ENCODE data around the gene CORO1C. TPM values are rescaled to one million over a fixed set of nuclear protein-coding genes. Genes with fewer than 3 reads are reported as not detected.

The CORO1C gene
- total and polyA plus RNA-seq, 2 experiments from 2014 or later, result 170 to 403 TPM

GRCh38 chr12:108757856-108758255 lies 26.5 kb upstream of the CORO1C start:
- WGBS, 2 experiments (ENCODE audit: low coverage in 1 of 2, low lambda C conversion rate in 2 of 2, missing lambda C conversion rate in 2 of 2), result 93 to 98% methylated on average over 2 of the region's 2 CpGs

GRCh38 chr12:108756421-108756820 lies 25.1 kb upstream of the CORO1C start:
- WGBS, 2 experiments (ENCODE audit: low coverage in 1 of 2, low lambda C conversion rate in 2 of 2, missing lambda C conversion rate in 2 of 2), result 83 to 89% methylated on average over 6 of the region's 6 CpGs
- in situ Hi-C loops (cut with MboI), result no loop called here
- H3K36me3 ChIP-seq (ENCODE audit: low read depth), result no peaks in the 10 kb centered on the region
- peaks cover 6% of the 10 kb centered on the region for H3K4me1 ChIP-seq (ENCODE audit: insufficient read depth)
- H3K4me3 ChIP-seq, result no peak overlapping the region
- no peaks in the 10 kb centered on the region for H3K9me3 ChIP-seq (ENCODE audit: low read depth)
- no peaks in the 10 kb centered on the region for H3K27me3 ChIP-seq (replicated peaks; ENCODE audit: insufficient read depth)
- H3K27ac ChIP-seq, result no peak overlapping the region
- no peak overlapping the region for H2AFZ ChIP-seq
- TF ChIP-seq EZH2phosphoT487 (IDR thresholded peaks at IDR 0.05; ENCODE audit: insufficient read depth, low read depth), result no peak
- H4K20me1 ChIP-seq (ENCODE audit: insufficient read depth), result no peaks in the 10 kb centered on the region
- peaks cover 11% of the 10 kb centered on the region; the same call in 1 of the 2 replicates for H3F3A ChIP-seq (ENCODE audit: insufficient read depth)
- H3K9me2 ChIP-seq (ENCODE audit: insufficient read depth), result no peaks in the 10 kb centered on the region
- no peak overlapping the region for H3K9ac ChIP-seq
- H3K79me2 ChIP-seq (ENCODE audit: insufficient read depth), result no peaks in the 10 kb centered on the region
- H3K4me2 ChIP-seq (ENCODE audit: unreplicated experiment), result no peak overlapping the region
- no peak for DNase-seq

More at GRCh38 chr12:108757856-108758255, 26.5 kb upstream of the CORO1C start:
- no peak for DNase-seq
- Histone ChIP-seq H3K27me3 (replicated peaks; ENCODE audit: insufficient read depth) (no peaks in the 10 kb centered on the region), H3K9me2 (ENCODE audit: insufficient read depth) (no peaks in the 10 kb centered on the region), H3F3A (ENCODE audit: insufficient read depth) (no peaks in the 10 kb centered on the region), H3K4me3 (no peak overlapping the region), H3K4me2 (ENCODE audit: unreplicated experiment) (no peak overlapping the region), H3K4me1 (ENCODE audit: insufficient read depth) (no peaks in the 10 kb centered on the region), H3K9me3 (ENCODE audit: low read depth) (no peaks in the 10 kb centered on the region), H2AFZ (no peak overlapping the region), H4K20me1 (ENCODE audit: insufficient read depth) (no peaks in the 10 kb centered on the region), H3K9ac (no peak overlapping the region), H3K79me2 (ENCODE audit: insufficient read depth) (no peaks in the 10 kb centered on the region), H3K27ac (no peak overlapping the region), H3K36me3 (ENCODE audit: low read depth) (no peaks in the 10 kb centered on the region)
- TF ChIP-seq EZH2phosphoT487 (IDR thresholded peaks at IDR 0.05; ENCODE audit: insufficient read depth, low read depth) (no peak), EZH2 (IDR thresholded peaks at IDR 0.05; ENCODE audit: insufficient read depth, poor library complexity, severe bottlenecking) (no peak)
- in situ Hi-C loops (cut with MboI), result no loop called here

- no peaks in the 10 kb centered on the region for H3K9me2 ChIP-seq (ENCODE audit: insufficient read depth)
- peaks cover 18% of the 10 kb centered on the region for H3F3A ChIP-seq (ENCODE audit: insufficient read depth)
- no peaks in the 10 kb centered on the region for H3K36me3 ChIP-seq (ENCODE audit: low read depth)
- no peak for DNase-seq
- TF ChIP-seq EZH2phosphoT487 (IDR thresholded peaks at IDR 0.05; ENCODE audit: insufficient read depth, low read depth) (no peak), EZH2 (IDR thresholded peaks at IDR 0.05; ENCODE audit: insufficient read depth, poor library complexity, severe bottlenecking) (no peak)
- in situ Hi-C loops (cut with MboI), result no loop called here
- no peaks in the 10 kb centered on the region for H4K20me1 ChIP-seq (ENCODE audit: insufficient read depth)
- 88% methylated on average over 2 of the region's 2 CpGs; no CpG with 5 or more reads in 1 of the 2 experiments for WGBS, 2 experiments (ENCODE audit: low coverage in 1 of 2, low lambda C conversion rate in 2 of 2, missing lambda C conversion rate in 2 of 2)
- H3K4me1 ChIP-seq (ENCODE audit: insufficient read depth), result peaks cover 14% of the 10 kb centered on the region
- H3K27me3 ChIP-seq (replicated peaks; ENCODE audit: insufficient read depth), result no peaks in the 10 kb centered on the region
- no peak overlapping the region for H3K9ac ChIP-seq
- no peak overlapping the region for H3K4me3 ChIP-seq
- no peak overlapping the region for H3K27ac ChIP-seq
- H3K79me2 ChIP-seq (ENCODE audit: insufficient read depth), result no peaks in the 10 kb centered on the region
- H2AFZ ChIP-seq, result no peak overlapping the region
- no peak overlapping the region for H3K4me2 ChIP-seq (ENCODE audit: unreplicated experiment)
- H3K9me3 ChIP-seq (ENCODE audit: low read depth), result no peaks in the 10 kb centered on the region
These were observed 24.2 kb upstream of the CORO1C start for GRCh38 chr12:108755481-108755880.

GRCh38 chr12:108753976-108754375 lies 22.7 kb upstream of the CORO1C start:
- Histone ChIP-seq H3K4me1 (ENCODE audit: insufficient read depth) (peaks cover 19% of the 10 kb centered on the region), H3K4me3 (no peak overlapping the region), H3K9ac (no peak overlapping the region), H3K9me2 (ENCODE audit: insufficient read depth) (no peaks in the 10 kb centered on the region), H2AFZ (no peak overlapping the region), H4K20me1 (ENCODE audit: insufficient read depth) (no peaks in the 10 kb centered on the region), H3K9me3 (ENCODE audit: low read depth) (no peaks in the 10 kb centered on the region), H3K27me3 (replicated peaks; ENCODE audit: insufficient read depth) (no peaks in the 10 kb centered on the region), H3F3A (ENCODE audit: insufficient read depth) (peaks cover 21% of the 10 kb centered on the region), H3K36me3 (ENCODE audit: low read depth) (no peaks in the 10 kb centered on the region), H3K27ac (no peak overlapping the region), H3K4me2 (ENCODE audit: unreplicated experiment) (no peak overlapping the region), H3K79me2 (ENCODE audit: insufficient read depth) (no peaks in the 10 kb centered on the region)
- WGBS, 2 experiments (ENCODE audit: low coverage in 1 of 2, low lambda C conversion rate in 2 of 2, missing lambda C conversion rate in 2 of 2), result 90 to 92% methylated on average over 6 of the region's 6 CpGs
- TF ChIP-seq EZH2 (IDR thresholded peaks at IDR 0.05; ENCODE audit: insufficient read depth, poor library complexity, severe bottlenecking), result no peak
- DNase-seq, result no peak
- in situ Hi-C loops (cut with MboI), result no loop called here

- Histone ChIP-seq H3K4me1 (ENCODE audit: insufficient read depth) (peaks cover 19% of the 10 kb centered on the region), H3K9me3 (ENCODE audit: low read depth) (no peaks in the 10 kb centered on the region), H3K9me2 (ENCODE audit: insufficient read depth) (no peaks in the 10 kb centered on the region), H3K4me2 (ENCODE audit: unreplicated experiment) (no peak overlapping the region), H3K36me3 (ENCODE audit: low read depth) (no peaks in the 10 kb centered on the region), H3F3A (ENCODE audit: insufficient read depth) (peaks cover 21% of the 10 kb centered on the region), H3K9ac (no peak overlapping the region), H3K27me3 (replicated peaks; ENCODE audit: insufficient read depth) (no peaks in the 10 kb centered on the region), H4K20me1 (ENCODE audit: insufficient read depth) (no peaks in the 10 kb centered on the region), H3K4me3 (no peak overlapping the region), H2AFZ (no peak overlapping the region), H3K27ac (no peak overlapping the region), H3K79me2 (ENCODE audit: insufficient read depth) (no peaks in the 10 kb centered on the region)
- TF ChIP-seq EZH2 (IDR thresholded peaks at IDR 0.05; ENCODE audit: insufficient read depth, poor library complexity, severe bottlenecking) (no peak), EZH2phosphoT487 (IDR thresholded peaks at IDR 0.05; ENCODE audit: insufficient read depth, low read depth) (no peak)
- 73 to 83% methylated on average over 1 of the region's 1 CpG for WGBS, 2 experiments (ENCODE audit: low coverage in 1 of 2, low lambda C conversion rate in 2 of 2, missing lambda C conversion rate in 2 of 2)
- in situ Hi-C loops (cut with MboI), result no loop called here
- DNase-seq, result no peak
These were observed 21.1 kb upstream of the CORO1C start for GRCh38 chr12:108752387-108752786.
